ENCODE measurements around the gene EPHB3. TPM values are rescaled to one million over a fixed set of nuclear protein-coding genes. Genes with fewer than 3 reads are reported as not detected.
"Not testable (repeated sequence)": the region's sequence is repeated elsewhere in the genome, so short reads cannot be mapped to it uniquely, and the experiment has no call there.

EPHB3 gene
- total and polyA plus RNA-seq, 9 donors, result 36.2 to 62.1 (median 47.4) TPM

GRCh38 chr3:184619787-184620430, 58.3 kb downstream of the EPHB3 start:
- Histone ChIP-seq H3K27me3 (ENCODE audit: control insufficient read depth, insufficient read depth, low read length) (no peaks in the 10 kb centered on the region), H3K36me3 (ENCODE audit: control insufficient read depth, insufficient read depth, low read length) (no peaks in the 10 kb centered on the region), H3K4me1 (ENCODE audit: control insufficient read depth, insufficient read depth, low read length) (peaks cover 22% of the 10 kb centered on the region), H3K4me3 (ENCODE audit: low read length) (no peak overlapping the region), H3K9me3 (replicated peaks; ENCODE audit: control insufficient read depth, low read depth, low read length) (no peaks in the 10 kb centered on the region), H3K27ac (ENCODE audit: low read length) (peak overlapping the region; percentile 86)
- WGBS (ENCODE audit: insufficient coverage), result 50% methylated on average over 4 of the region's 6 CpGs
- DNase-seq, result peak; percentile 78

GRCh38 chr3:184620475-184621119, 59.0 kb downstream of the EPHB3 start:
- Histone ChIP-seq H3K36me3 (ENCODE audit: control insufficient read depth, insufficient read depth, low read length) (no peaks in the 10 kb centered on the region), H3K27me3 (ENCODE audit: control insufficient read depth, insufficient read depth, low read length) (no peaks in the 10 kb centered on the region), H3K27ac (ENCODE audit: low read length) (peak overlapping the region; percentile 86), H3K4me1 (ENCODE audit: control insufficient read depth, insufficient read depth, low read length) (peaks cover 22% of the 10 kb centered on the region), H3K4me3 (ENCODE audit: low read length) (no peak overlapping the region), H3K9me3 (replicated peaks; ENCODE audit: control insufficient read depth, low read depth, low read length) (no peaks in the 10 kb centered on the region)
- no peak for DNase-seq
- 80% methylated on average over 1 of the region's 7 CpGs for WGBS (ENCODE audit: insufficient coverage)

- 87% methylated on average over 11 of the region's 13 CpGs for WGBS (ENCODE audit: insufficient coverage)
- H3K27ac ChIP-seq (ENCODE audit: low read length), result not testable (repeated sequence)
Observed at GRCh38 chr3:184622156-184622555, 60.6 kb downstream of the EPHB3 start.

GRCh38 chr3:184626923-184627322, 65.3 kb downstream of the EPHB3 start:
- 89% methylated on average over 3 of the region's 6 CpGs for WGBS (ENCODE audit: insufficient coverage)
- H3K4me1 ChIP-seq (ENCODE audit: control insufficient read depth, insufficient read depth, low read length), result peaks cover 35% of the 10 kb centered on the region
- no peaks in the 10 kb centered on the region for H3K27me3 ChIP-seq (ENCODE audit: control insufficient read depth, insufficient read depth, low read length)
- H3K4me3 ChIP-seq (ENCODE audit: low read length), result no peak overlapping the region
- H3K27ac ChIP-seq (ENCODE audit: low read length), result peak overlapping the region; percentile 86
- no peaks in the 10 kb centered on the region for H3K36me3 ChIP-seq (ENCODE audit: control insufficient read depth, insufficient read depth, low read length)
- no peaks in the 10 kb centered on the region for H3K9me3 ChIP-seq (replicated peaks; ENCODE audit: control insufficient read depth, low read depth, low read length)
- peak; percentile 69 for DNase-seq

More at GRCh38 chr3:184622156-184622555, 60.6 kb downstream of the EPHB3 start:
- H3K9me3 ChIP-seq (replicated peaks; ENCODE audit: control insufficient read depth, low read depth, low read length); H3K27me3 ChIP-seq (ENCODE audit: control insufficient read depth, insufficient read depth, low read length); DNase-seq; H3K4me3 ChIP-seq (ENCODE audit: low read length); H3K36me3 ChIP-seq (ENCODE audit: control insufficient read depth, insufficient read depth, low read length): not testable (repeated sequence)
- peaks cover 27% of the 10 kb centered on the region for H3K4me1 ChIP-seq (ENCODE audit: control insufficient read depth, insufficient read depth, low read length)

GRCh38 chr3:184629555-184630160, 68.1 kb downstream of the EPHB3 start:
- peak overlapping the region; percentile 83 for H3K27ac ChIP-seq (ENCODE audit: low read length)
- no peak for DNase-seq
- no peaks in the 10 kb centered on the region for H3K9me3 ChIP-seq (replicated peaks; ENCODE audit: control insufficient read depth, low read depth, low read length)
- H3K4me3 ChIP-seq (ENCODE audit: low read length), result no peak overlapping the region
- no peaks in the 10 kb centered on the region for H3K36me3 ChIP-seq (ENCODE audit: control insufficient read depth, insufficient read depth, low read length)
- peaks cover 57% of the 10 kb centered on the region for H3K4me1 ChIP-seq (ENCODE audit: control insufficient read depth, insufficient read depth, low read length)
- H3K27me3 ChIP-seq (ENCODE audit: control insufficient read depth, insufficient read depth, low read length), result no peaks in the 10 kb centered on the region
- 69% methylated on average over 16 of the region's 23 CpGs for WGBS (ENCODE audit: insufficient coverage)

GRCh38 chr3:184630861-184631471, 69.4 kb downstream of the EPHB3 start:
- WGBS (ENCODE audit: insufficient coverage), result 34% methylated on average over 11 of the region's 15 CpGs
- no peaks in the 10 kb centered on the region for H3K9me3 ChIP-seq (replicated peaks; ENCODE audit: control insufficient read depth, low read depth, low read length)
- peak; percentile 92 for DNase-seq
- peaks cover 70% of the 10 kb centered on the region for H3K4me1 ChIP-seq (ENCODE audit: control insufficient read depth, insufficient read depth, low read length)
- H3K27ac ChIP-seq (ENCODE audit: low read length), result peak overlapping the region; percentile 91
- H3K36me3 ChIP-seq (ENCODE audit: control insufficient read depth, insufficient read depth, low read length), result no peaks in the 10 kb centered on the region
- H3K4me3 ChIP-seq (ENCODE audit: low read length), result no peak overlapping the region
- no peaks in the 10 kb centered on the region for H3K27me3 ChIP-seq (ENCODE audit: control insufficient read depth, insufficient read depth, low read length)

GRCh38 chr3:184631472-184631861, 69.9 kb downstream of the EPHB3 start:
- Histone ChIP-seq H3K4me1 (ENCODE audit: control insufficient read depth, insufficient read depth, low read length) (peaks cover 75% of the 10 kb centered on the region), H3K4me3 (ENCODE audit: low read length) (no peak overlapping the region), H3K27ac (ENCODE audit: low read length) (peak overlapping the region; percentile 91), H3K27me3 (ENCODE audit: control insufficient read depth, insufficient read depth, low read length) (no peaks in the 10 kb centered on the region), H3K9me3 (replicated peaks; ENCODE audit: control insufficient read depth, low read depth, low read length) (no peaks in the 10 kb centered on the region), H3K36me3 (ENCODE audit: control insufficient read depth, insufficient read depth, low read length) (no peaks in the 10 kb centered on the region)
- WGBS (ENCODE audit: insufficient coverage), result 72% methylated on average over 12 of the region's 19 CpGs
- peak; percentile 81 for DNase-seq

Other genes with a start within 250 kb of the EPHB3 start
- 115 TPM for gene EIF4G1, start 247.2 kb upstream of the EPHB3 start, total RNA-seq
- 100 to 1,000 TPM; 161 to 242 (median 202) TPM for gene EIF4G1, start 247.2 kb upstream of the EPHB3 start, polyA plus RNA-seq (ENCODE audit: insufficient read depth in 1 of 8, insufficient read length in 8 of 8, low replicate concordance in 1 of 8)
- gene FAM131A, start 224.2 kb upstream of the EPHB3 start, total RNA-seq, result 9.8 TPM
- 10 to 100 TPM in 5 of 8 donors, 1 to 10 TPM in 3; 8.4 to 14.9 (median 10.7) TPM for gene FAM131A, start 224.2 kb upstream of the EPHB3 start, polyA plus RNA-seq (ENCODE audit: insufficient read depth in 1 of 8, insufficient read length in 8 of 8, low replicate concordance in 1 of 8)
- 3.5 TPM for gene CLCN2, start 200.2 kb upstream of the EPHB3 start, total RNA-seq
- gene CLCN2, start 200.2 kb upstream of the EPHB3 start, polyA plus RNA-seq (ENCODE audit: insufficient read depth in 1 of 8, insufficient read length in 8 of 8, low replicate concordance in 1 of 8), result 1 to 10 TPM; 2.5 to 5.3 (median 3.9) TPM
- gene POLR2H, start 200.1 kb upstream of the EPHB3 start, total RNA-seq, result 53.2 TPM
- 10 to 100 TPM; 39.9 to 55.0 (median 48.5) TPM for gene POLR2H, start 200.1 kb upstream of the EPHB3 start, polyA plus RNA-seq (ENCODE audit: insufficient read depth in 1 of 8, insufficient read length in 8 of 8, low replicate concordance in 1 of 8)
- 0.89 TPM for gene THPO, start 183.6 kb upstream of the EPHB3 start, total RNA-seq
- gene THPO, start 183.6 kb upstream of the EPHB3 start, polyA plus RNA-seq (ENCODE audit: insufficient read depth in 1 of 8, insufficient read length in 8 of 8, low replicate concordance in 1 of 8), result 1 to 10 TPM; 1.5 to 2.8 (median 2.1) TPM
- gene CHRD, start 181.7 kb upstream of the EPHB3 start, total RNA-seq, result 14.1 TPM
- 10 to 100 TPM; 14.7 to 21.9 (median 18.0) TPM for gene CHRD, start 181.7 kb upstream of the EPHB3 start, polyA plus RNA-seq (ENCODE audit: insufficient read depth in 1 of 8, insufficient read length in 8 of 8, low replicate concordance in 1 of 8)
- gene MAGEF1, start 150.3 kb downstream of the EPHB3 start, total RNA-seq, result 52.5 TPM
- gene MAGEF1, start 150.3 kb downstream of the EPHB3 start, polyA plus RNA-seq (ENCODE audit: insufficient read depth in 1 of 8, insufficient read length in 8 of 8, low replicate concordance in 1 of 8), result 10 to 100 TPM; 63.5 to 80.7 (median 74.1) TPM

Measured in muscle of leg (tissue), 11 donors.